H4 (cell line): ENCODE measurements around the gene NTF3. TPM values are rescaled to one million over a fixed set of nuclear protein-coding genes. Genes with fewer than 3 reads are reported as not detected.

ENCODE experiments used
- DNase-seq: peaks from one replicate; pipeline ENCODE4 v3.0.0-alpha.2; 2015; ENCODE audit warnings: low spot score
- total RNA-seq: library from RNA; depleted of rRNA; stranded (reverse); fragments of >200 nt; shearing (Covaris generic); gene quantifications from 2 replicates; pipeline ENCODE4 v1.2.3, GENCODE V29; 2014

The NTF3 gene
- total RNA-seq, 1 experiment from 2014 or later, result 4.1 TPM

DNA sequence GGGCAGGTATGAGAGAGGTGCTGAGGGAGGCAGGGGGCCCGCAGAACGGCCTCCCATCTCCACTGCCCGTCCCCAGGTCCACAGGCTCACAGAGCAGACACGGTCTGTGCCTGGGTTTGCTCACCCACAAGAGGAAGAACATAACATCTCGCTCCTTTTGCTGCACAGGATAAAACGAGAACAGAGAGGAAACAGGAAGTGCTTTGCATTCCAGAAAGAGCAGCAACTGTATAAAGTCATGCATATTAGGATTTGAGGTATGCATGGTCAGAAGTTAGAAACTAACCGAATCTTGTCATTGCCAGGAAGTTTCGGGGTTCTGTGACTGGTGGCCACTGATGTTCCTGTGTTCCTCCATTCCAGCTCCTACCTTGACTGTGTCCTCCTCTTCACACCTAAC, 25.0 kb downstream of the NTF3 start:
- DNase-seq, result peak; percentile 45

DNA sequence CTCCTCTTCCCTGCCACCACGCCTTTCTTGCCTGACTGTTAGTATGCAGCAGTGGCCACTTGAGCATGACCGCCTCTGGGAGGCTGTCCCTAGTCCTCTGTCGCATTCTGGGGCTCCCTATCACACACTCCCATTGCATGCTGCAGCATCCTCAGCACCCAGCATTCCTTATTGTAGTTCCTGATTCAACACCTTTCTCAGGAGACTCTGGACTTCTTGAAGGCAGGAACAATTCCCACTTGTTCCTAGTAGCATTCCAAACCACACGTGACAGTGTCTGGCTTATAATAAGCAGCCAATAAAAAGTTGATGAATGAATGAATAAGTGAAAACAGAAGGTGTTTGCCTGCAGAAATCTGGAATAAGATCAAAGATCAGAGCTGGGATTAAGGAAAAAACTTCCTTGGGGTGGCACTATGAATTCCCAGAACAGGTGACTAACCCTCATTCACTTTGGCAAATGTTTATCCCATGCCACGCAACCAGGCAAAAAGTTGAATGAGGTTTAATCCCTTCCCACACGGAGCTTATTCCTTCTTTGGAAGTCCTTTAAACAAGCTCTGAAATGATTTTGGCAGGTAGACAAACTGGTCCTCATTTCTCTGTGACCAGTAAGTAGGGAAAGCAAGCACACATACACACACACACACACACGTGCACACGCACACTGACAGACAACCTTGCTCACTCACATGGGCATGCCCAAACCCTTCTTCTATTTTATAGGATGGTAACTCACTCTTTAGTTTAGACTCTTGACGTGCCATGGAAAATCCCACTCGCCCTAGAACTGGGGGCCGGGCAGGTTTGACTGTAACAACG, 26.5 kb downstream of the NTF3 start:
- no peak for DNase-seq

DNA sequence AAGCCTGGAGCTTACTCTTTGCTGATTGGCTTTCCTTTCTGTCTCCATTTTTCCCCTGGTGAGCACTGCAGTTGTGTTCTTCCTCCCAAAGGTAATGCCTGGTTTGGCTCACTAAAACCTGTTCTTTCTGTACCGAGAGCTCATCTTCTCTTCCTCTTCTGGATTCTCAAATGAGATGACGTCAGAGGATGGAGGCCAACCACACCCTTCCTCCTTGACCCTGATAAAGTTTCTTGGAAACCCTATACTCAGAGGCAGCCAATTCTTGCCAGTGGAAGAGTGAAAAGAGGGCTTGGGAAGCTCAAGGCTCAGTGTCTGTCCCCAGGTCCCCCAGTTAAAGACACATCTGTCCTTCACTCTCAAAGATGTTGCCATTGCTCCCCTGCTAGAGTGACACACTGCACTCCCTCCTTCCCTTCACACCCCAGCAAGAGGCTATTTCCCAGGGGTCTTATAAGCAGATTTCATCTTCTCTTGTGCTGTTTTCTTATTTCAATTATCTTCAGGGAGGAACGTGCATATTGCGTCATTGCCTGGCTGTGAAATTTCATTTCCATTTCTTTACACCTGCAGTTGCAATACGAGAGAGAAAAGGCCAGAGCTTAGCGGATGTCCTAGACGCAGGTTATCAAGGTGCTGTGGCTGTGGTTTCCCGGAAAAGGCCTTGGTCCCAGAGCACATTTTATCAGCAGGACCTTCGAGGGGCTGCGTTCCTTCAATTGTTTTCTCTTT, 27.3 kb downstream of the NTF3 start:
- DNase-seq, result no peak

DNA sequence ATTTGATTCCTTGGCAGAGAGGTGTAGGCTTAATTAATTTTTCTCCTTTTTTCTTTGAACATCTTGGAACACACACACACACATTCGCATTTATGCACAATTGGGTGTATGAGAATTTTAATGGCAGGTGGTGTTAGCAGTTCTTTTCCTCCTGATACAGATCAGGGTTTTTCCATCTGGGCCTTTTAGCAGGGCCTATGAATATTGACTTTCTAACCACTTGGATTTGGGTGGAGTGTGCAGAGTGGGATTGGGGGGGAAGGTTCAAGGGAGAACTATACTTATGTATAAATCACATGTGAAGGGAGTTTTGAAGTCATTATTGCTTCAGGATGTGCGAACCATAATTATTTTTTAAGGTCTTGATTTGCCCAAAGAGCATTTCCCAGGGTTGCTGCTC, 28.9 kb downstream of the NTF3 start:
- DNase-seq, result no peak

DNA sequence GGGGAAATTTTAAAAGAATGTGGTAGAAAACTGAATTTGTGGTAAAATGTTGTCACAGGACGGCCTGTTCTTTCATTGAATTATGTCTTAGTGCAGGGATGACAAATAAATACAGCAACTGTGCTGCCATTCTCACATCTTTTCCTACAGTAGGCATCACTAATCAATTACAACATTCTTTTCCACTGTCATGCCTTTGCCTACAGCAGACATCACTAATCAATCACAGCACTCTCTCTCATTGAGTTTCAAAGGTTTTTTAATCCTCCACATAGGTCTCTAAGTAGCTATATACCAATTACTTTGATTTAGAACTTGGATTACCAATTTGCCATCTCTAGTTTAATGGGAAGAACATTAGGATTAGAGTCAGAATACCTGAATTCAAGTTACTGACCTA, 30.1 kb downstream of the NTF3 start:
- DNase-seq, result no peak

DNA sequence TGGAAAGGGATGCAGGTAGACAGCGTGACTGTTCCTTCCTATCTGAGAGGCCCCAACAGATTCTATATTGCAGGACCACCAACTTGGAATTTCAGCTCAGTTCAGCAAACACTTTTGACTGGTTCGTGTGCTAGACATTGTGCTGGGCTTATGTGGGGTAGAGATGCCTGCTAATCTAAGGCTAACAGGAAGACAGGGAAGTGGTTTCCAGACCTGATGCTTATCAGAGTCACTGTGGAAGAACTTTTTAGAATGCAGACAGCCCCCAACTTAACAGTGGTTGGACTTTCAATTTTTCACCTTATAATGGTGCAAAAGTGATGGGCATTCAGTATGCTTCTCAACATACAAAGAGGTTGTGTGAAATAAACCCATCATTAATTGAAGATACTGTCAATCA, 32.2 kb downstream of the NTF3 start:
- DNase-seq, result no peak

DNA sequence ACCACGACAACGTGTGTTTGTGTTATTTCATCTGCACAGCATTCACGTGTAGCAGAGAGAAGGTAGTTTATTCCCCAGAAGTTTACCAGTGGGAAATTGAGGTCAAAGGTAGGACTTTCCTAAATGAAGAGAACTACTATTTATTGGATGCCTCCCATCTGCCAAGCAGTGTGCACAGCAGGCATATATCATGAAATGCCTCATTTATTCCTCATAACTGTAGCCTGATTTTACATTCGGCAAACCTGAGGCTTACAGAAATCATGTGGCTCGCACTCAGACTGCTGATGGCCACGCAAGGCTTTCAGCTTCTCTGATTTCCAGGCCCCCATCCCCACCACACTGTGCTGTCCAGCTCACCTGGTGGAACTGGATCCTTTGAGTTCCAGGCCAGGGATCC, 33.5 kb downstream of the NTF3 start:
- no peak for DNase-seq

DNA sequence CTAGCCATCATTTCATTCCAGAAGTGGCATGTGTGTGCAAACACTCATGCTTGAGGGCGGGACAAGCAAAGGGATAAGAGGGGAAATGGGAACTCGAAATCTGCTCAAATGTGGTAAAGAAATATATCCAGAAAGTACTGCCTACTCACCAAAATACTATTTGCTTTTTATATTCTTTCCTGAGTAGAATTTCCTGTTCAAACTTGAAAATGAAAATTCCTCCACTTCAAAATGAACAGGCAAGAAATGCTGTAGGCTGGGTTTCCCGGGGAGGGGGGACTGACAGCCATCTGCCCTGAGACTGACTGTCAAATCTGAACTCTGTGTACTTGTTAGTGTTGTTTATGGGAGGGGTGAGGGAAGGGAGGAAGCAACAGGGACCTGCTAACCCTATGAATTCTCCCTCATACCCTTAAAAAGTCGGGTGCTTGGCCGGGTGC, 34.6 kb downstream of the NTF3 start:
- DNase-seq, result no peak

DNA sequence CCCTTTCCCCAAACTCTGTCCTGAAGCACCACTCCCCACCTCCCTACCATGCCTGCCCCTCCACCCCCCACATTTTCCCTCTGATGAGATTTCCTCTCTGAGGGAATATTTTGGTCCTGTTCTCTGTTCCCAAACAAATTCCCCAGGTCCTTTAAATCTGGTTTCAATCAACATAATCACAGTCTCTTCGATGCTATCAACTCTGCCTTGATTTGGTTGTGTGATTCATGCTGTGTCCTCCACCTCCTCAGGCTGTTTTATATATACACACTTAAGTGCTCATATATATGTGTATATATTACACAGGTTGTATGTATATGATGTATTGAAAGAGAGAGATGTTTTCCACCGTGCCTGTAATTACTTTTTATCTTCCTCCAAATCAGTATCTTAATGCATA, 36.0 kb downstream of the NTF3 start:
- no peak for DNase-seq

DNA sequence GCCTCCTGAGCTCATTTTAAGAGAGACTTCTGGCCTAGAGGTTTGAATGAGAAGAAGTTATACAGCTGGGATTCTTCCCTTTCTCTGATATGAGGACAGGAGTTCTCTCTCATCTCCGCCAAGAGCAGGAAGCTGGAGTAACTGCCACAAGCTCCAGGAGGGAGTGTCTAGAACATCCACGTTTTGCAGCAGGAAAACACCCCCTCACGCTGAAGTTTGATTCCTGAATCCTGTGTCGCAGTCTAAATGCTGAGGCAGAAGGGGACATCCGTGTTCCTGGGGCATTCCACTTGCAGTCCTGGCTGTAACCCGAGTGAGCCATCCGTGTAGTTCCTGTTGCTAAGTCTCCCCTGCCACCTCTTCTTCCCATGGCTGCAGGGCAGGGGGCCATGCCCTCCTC, 38.3 kb downstream of the NTF3 start:
- DNase-seq, result no peak

DNA sequence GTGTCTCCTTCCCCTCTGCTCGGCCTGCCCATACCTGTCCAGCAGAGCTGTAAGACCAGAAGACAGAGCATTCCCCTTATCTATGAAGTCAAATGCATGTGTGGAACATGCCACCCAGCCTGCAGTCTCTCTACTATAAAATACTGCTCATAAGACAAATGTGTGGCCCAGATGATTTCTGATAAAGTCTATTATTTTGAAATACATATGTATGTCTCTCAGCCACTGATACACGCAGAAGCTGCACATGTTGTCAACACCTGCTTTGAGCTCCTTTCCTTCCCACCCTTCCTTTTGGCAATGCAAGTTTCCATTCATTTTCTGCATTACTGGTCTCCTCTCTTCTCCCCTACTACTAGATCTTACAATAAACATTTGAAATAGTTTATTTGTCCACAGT, 38.8 kb downstream of the NTF3 start:
- no peak for DNase-seq

DNA sequence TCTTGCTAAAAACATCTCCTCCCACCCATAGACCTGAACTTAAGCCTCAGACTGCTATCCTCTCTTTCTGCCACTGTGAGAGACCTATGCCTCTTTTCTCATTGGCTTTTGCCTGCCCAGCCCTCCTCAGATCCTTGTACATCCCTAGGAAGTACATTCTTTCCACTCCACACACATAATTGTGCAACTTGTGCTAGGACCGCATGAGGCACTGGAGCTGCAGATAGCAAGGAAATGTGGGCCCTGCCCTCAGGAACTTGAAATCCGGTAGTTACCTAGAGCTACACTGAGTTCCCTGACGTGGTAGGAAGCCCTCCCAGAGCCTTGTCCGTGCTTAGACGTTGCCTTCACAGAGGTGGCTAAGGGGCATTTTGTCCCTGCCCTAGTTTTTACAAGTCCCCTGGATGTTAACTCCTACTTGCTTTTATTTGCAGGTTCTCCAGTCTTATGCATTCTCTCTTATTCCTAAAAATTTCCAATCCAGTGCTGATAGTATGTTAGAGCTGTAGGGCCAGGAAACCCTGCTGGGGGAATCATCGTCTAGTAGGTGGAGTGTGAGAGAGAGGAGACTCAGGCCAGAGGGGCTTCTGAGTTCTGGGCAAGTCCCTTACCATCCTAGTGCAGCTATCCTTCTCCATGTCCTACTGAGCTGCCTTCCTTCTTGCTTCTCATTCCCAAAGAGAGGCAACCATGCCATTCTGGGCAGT, 41.3 kb downstream of the NTF3 start:
- no peak for DNase-seq

DNA sequence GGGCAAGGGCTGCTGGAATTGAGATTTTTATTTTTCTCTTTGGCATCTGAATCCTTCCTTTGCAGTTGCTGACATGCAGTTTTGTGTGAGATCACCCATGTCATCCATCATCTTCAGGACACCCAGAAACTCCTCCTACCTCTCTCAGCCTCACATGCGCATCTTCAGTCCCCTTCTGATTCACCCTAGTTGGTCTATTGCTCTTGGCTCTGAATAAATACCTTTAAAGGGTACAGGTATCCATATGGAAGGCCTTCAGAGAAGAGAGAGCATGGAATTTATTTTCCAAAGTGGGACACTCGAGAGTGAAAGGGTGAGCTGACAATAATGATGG, 41.8 kb downstream of the NTF3 start:
- DNase-seq, result no peak

DNA sequence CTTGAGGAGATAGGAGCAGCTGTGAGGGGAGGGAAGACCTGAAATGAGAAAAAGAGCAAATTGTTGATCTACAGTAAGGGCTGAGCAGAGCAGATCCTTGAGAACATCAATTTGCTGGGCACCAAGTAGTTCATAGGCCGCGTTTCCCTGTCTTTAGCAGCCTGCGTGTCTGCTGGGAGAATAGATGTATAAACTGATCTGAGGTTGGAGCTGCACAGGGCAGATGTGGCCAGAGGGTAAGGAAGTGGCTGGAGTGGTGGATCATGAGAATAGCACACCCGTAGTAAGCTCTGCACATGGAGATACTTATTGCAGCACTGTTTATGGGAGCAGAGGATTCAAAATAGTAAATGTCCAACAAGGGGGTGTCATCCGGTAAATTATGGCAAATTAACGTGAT, 44.4 kb downstream of the NTF3 start:
- DNase-seq, result no peak

DNA sequence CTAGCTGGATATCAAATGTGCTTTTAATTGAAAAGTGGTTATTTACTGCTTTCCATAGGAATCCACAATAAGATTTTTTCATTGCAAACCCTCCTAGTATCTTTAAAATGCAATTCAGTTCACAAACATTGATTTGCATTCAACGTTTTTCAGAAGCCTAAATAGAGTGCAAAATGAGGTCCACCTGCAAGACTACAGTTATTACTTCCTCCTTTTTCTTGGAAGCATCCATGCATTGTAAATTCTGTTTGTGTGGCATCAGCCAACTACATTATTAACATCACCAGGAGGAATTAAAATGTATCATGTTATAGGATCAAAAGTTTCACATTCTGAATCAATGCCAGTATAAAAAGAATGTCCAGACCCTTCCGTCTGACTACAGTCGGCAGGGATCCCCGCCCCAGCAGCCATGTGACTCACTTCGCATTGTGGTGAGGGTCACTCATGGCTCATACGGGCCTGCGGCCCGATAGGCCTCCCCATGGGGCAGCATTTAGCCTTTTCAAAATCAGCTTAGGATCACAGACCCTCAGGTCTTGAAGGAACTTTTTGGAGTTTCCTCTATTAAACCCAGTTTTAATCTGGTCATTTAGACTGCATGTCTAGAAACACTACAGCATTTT, 46.3 kb downstream of the NTF3 start:
- DNase-seq, result no peak

DNA sequence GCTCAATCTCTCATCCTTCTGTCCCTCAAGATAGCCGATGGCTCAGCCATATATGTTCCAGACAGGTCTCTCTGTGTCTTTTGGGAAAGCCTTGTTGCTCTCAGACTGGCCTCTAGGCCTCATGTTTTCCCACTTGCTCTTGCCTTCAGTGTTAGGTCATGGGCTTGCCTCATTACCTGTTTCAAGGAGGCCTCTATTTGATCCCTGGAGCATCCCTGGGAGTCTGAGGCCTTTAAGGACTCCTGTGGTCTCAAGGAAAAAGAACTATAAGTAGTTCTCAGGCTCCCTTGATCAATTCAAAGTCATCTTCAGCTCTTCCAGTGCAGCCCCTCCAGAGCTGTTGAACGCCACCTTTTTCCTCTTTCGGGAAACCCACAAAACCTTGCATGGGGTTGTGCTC, 47.9 kb downstream of the NTF3 start:
- DNase-seq, result no peak

DNA sequence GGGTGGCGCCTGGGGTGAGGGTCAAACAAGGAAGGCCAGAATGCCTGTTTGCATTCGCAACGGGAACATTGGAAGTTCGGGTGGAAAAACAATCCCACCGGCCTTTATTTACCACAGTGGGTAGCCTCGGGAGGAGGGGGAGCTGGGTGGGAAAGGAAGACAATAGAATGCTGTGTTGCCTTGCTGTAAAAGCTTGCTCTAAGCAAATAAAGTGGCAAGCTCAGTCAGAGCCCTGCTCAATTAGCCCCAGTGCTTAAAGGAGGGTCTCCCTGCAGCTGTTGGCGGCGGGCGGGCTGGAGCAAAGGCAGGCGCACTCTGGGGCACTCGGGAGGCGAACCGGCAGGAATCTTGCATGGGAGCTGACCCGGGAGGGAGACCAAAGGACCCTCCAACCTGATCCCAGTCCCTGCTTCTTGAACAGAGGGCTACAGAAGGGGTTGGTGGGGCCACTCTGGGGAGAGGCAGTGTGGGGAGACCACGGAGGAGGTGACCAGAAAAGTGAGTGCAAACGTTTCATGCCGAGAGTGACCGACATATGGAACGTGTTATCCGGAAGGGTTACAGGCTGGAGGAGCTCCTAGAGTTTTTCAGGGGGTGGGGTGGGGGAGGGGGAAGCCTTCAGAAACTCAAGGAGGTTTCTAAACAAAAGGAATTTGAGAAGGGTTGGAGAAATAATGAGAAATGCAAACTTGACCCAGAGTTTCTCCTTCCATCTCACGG, 48.5 kb downstream of the NTF3 start:
- no peak for DNase-seq

DNA sequence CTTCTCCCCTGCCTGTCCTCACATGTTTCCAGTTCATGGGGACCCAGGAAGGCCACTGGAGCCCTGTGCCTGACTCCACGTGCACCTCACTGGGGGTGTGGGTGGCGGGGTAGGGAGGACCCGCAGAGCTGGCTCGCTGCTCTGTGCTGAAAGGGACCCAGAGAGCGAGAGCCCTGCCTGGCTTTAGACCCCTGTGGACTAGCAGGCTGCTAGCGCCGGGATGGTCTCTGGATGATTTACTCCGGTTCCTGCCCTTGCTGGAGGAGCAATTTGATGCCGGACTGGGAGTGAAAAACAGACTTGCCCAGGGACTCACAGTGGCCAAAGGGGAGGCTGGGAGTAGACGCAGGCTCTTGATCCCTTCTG, 49.0 kb downstream of the NTF3 start:
- no peak for DNase-seq

DNA sequence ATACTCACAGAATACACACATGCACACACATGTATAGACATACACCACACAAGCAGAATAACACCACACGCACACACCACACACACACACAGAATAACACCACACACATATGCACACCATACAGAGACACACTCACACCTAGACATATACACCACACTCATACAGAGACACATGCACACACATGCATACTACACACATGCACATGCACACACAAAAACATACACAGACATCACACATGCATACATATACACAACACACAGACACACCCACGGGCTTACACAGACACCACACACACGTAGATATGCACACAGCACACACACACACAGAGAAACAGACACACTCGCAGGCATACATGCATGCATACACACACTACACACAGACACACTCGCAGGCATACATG, 49.7 kb downstream of the NTF3 start:
- no peak for DNase-seq

DNA sequence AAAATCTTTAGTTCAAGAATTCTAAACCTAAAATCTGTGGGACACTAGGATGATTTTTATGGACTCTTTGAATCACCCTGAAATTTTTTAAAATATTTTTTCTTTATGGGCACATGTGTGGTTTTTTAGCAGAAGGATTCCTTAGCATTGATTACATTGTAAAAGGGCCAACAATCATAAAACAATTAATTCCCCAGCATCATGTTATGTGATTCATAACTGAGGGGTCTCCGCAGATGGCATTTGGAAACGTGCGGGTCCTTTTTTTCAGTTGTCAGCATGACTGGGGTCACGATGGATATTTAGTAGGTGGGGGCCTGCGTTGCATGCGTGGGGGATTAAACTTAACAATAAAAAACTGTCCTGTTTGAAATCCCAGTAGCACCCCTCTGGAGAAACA, 52.5 kb downstream of the NTF3 start:
- DNase-seq, result no peak

DNA sequence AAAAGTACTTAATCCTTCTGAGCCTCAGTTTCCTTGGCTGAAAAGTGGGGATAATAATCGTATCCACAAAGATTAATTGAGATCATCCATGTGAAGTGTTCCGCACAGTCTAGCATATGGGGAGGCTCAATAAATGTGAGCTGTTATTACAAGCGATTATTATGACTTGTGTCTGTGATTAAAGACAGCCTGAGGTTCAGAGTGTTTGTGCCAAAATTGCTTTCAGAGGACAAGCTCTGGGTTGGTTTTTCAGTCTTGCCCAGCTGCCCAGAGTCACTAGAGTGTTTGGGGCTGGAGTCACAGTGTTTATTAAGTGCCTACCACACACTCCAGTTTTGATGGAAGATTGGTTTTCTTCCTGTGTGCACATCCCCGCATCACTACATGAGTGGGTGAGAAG, 53.5 kb downstream of the NTF3 start:
- DNase-seq, result no peak

DNA sequence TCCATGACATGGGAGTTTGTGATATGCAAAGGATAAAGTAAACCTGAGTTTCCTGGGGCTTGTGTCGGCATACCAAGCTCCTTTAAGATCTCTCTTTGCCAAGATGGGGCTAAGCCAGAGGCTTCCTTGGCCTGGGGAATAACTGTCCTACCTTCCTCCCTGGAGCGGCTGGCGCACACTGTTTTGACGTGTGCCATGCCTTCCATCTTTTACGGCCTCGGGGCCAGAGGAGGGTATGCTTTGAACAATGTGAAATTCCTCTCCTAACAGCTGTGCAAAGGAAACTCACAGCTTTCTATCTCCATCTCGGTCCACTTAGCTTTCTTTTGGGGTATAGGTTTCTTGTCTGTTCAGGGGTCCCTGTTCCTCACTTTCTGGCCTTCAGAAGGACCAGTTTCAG, 55.2 kb downstream of the NTF3 start:
- no peak for DNase-seq
